C4-2B (cell line): Measurements from ENCODE around the gene SYPL2.

Source experiments
- ZFX ChIP-seq: fragments of 450-650 bp; IDR thresholded peaks from 2 replicates; pipeline ENCODE4 v1.6.1; 2017
- TF ChIP-seq, protein P1 (sequence below): fragments of 450-650 bp; conservative IDR thresholded peaks from 2 replicates; pipeline ENCODE4 v1.5.1; 2017; ENCODE audit warnings: mild to moderate bottlenecking

DNA sequence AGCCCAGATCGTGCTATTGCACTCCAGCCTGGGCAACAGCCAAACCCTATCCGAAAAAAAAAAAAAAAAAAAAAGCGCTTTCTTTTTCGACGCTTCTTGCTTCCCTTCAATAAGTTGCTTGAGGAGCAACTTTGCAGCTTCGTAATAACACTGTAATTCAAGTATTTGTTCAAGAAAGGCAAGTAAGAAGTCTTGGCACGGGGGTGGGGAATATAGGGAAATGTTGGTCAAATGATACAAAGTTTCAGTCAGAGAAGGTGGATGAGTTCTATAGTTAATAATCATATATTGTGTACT is 39.2 kb upstream of the SYPL2 start:
- TF ChIP-seq, protein P1, sequence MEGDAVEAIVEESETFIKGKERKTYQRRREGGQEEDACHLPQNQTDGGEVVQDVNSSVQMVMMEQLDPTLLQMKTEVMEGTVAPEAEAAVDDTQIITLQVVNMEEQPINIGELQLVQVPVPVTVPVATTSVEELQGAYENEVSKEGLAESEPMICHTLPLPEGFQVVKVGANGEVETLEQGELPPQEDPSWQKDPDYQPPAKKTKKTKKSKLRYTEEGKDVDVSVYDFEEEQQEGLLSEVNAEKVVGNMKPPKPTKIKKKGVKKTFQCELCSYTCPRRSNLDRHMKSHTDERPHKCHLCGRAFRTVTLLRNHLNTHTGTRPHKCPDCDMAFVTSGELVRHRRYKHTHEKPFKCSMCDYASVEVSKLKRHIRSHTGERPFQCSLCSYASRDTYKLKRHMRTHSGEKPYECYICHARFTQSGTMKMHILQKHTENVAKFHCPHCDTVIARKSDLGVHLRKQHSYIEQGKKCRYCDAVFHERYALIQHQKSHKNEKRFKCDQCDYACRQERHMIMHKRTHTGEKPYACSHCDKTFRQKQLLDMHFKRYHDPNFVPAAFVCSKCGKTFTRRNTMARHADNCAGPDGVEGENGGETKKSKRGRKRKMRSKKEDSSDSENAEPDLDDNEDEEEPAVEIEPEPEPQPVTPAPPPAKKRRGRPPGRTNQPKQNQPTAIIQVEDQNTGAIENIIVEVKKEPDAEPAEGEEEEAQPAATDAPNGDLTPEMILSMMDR = no peak
- TF ChIP-seq ZFX = no peak
